Limb (tissue), 2 donors: ENCODE results near the gene ANKRD27.
"Not testable (repeated sequence)": the region's sequence is repeated elsewhere in the genome, so short reads cannot be mapped to it uniquely, and the experiment has no call there.

Experiments
- DNase-seq, 2 donors: peaks; one replicate each; pipeline ENCODE4 v3.0.0-alpha.2; 2016; ENCODE audit errors: extremely low spot score in 2 of 2

ANKRD27 gene

DNA sequence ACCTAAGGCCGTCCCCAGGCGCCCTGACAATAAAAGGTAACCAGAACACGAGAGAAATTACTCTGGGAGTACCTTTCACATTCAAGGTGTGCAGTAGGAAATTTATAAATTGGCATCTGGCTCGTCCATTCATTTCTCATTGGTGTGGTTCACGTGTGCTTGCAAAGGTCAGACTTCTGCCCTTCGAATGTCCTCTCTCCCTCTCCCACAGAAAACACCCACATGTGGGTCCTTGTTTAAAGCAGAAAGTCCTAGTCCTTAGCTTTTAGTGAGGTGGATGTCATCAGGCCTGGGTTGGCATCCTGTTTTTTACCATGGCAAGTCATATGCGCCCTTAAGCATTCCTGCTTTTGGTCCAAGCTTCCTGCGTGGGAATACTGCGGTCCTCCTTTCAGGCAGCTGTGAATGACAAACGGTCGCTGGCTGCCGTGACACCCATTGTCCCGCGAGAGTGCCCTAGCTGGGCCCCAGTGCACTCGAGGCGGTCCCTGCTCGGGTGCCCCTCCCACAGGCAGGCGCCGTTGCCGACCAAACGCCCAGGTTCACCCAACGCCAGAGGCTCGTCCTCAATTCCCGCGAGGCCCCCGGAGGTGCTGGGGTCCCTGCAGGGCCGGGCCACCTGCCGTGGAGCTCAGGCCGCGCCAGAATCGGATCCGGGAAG lies 16.4 kb upstream of the ANKRD27 start, which contains the start of gene NUDT19:
NUDT19 (plus strand) TSS at position 531 of the 661 bp plus-strand sequence. CDS start 140 bp downstream, outside the sequence.
- peak; percentile 54 to 82 for DNase-seq

DNA sequence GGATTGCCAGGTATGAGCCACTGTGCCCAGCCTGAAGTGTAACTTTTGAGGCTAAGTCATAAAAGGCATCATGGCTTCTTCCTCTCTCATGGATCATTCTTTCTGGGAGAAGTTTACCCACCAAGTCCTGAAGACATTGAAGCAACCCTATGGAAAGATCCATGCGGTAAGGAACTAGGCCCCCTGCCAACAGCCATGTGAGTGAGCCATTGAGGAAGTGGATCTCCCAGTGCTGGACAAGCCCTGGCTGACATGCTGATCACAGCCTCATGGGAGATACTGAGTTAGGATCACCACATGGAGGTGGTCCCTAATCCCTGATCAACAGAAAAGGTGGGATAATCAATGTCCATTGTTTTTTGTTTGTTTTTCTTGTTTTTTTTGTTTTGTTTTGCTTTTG lies 13.3 kb upstream of the ANKRD27 start:
- DNase-seq: no peak

DNA sequence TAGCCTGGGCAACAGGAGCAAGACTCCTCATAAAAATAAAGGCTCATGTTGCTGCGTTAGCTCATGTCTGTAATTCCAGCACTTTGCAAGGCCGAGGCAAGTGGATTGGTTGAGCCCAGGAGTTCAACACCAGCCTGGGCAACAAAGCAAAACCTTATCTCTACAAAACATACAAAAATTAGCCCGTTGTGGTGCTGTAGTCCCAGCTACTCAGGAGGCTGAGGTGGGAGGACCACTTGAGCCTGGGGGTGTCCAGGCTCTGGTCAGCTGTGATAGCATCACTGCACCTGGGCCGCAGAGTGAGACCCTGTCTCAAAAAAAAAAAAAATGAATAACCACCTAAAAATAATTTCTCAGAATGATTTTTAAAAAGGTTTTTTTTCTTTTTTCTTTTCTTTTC lies 12.7 kb upstream of the ANKRD27 start:
- no peak for DNase-seq

DNA sequence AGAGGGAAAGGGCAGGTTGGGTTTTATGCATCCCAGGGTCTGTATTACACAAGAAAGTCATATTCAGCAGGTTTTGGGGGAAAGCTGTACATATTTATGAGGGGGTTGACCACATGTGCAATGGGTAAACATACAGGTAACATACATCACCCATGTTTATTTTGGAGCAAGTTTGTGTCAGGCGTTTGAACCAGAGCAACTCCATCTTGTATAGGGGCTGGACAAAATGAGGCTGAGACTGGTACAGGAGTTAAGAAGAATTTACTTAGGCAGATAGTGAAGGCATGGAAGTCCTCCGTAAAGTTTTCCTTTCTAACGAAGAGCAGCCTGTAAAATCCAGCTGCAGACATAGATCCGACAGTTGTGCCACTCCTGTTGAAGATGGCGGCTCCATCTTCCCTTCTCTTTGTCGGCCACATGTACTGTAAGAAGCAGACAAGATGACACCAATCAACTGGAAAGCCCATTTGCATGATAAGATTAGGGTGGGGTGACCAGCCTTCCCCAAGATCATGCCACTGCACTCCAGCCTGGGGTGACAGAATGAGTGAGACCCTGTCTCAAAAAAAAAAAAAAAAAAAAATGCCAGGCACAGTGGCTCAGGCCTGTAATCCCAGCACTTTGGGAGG lies 12.0 kb upstream of the ANKRD27 start:
- DNase-seq: no peak

DNA sequence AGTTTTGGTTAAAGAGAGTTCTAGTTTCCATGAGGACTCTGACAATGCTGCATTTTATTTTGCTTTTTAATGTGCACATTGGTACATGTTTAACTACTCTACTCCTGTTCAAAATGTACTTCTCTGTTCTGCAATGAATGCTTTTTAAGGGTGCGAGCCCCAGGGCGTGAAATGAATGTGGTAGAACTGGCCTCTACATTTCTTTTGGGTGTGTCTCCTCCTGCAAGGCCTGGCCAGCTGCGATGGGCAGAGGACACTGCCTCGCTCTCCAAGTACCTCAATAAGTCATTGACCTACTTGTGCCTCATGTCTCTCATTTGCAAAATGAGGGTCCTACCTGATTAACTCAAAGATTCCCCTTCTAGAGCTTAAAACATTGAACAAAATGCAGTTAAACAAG lies 7.3 kb upstream of the ANKRD27 start:
- DNase-seq: no peak

- DNase-seq: no peak
Observed at GRCh38 chr19:32680986-32681385, 6.0 kb upstream of the ANKRD27 start.

DNA sequence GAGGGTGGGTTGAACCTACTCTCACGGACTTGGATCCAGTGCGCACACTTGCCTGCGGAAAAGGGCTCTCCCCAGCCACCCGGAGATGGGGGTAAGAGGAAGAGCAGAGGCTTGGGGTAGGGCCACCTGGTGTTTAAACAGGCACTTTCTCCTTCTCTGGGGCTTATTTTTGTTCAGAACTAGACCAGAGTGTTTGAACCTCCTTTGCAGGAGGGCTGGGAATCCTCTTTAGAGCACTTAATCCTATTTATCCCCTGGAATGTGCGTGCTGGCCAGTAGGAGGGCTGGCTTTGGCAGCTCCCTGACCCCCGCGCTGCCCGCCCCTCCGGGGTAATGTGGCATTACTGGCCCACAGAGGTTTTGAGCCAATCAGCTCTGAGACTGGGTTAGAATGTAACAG lies 2.7 kb upstream of the ANKRD27 start:
- DNase-seq: no peak

DNA sequence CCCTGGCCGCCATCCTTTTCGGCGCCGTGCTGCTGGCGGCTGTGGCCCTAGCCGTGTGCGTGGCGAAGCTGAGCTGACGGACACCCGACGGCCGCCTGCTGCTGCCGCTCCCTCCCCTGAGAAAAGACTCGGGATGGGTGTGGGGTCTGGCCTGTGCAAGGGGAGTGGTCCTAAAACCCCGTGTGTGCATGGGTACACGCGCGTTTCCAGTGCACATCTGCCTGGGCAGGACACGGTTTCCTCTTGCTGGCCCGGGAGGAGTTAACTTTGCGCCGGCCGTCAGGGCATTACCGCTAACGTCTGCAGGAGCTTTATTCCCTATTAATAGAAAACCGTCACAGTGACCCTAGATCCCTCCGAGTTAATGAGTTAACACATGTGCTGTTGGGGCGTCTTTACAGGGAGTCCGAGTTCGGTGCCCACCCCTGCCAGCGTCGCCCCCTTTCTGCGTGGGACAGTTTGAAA lies 1.9 kb upstream of the ANKRD27 start:
- DNase-seq: no peak

- peak in 1 of 2 donors; percentile 52 for DNase-seq
Observed at GRCh38 chr19:32676186-32676894, 1.4 kb upstream of the ANKRD27 start.

GRCh38 chr19:32675720-32676185 lies 773 bp upstream of the ANKRD27 start, which contains the start of gene RGS9BP:
RGS9BP (plus strand) TSS chr19:32675848; CDS start chr19:32676264, 416 bp downstream.
- peak; percentile 36 to 74 for DNase-seq

GRCh38 chr19:32674153-32674930 lies 638 bp downstream of the ANKRD27 start:
- no peak for DNase-seq

- DNase-seq: no peak
Observed at GRCh38 chr19:32673573-32673972, 1.4 kb downstream of the ANKRD27 start.

- DNase-seq: no peak
Observed at GRCh38 chr19:32672841-32673240, 2.1 kb downstream of the ANKRD27 start.

DNA sequence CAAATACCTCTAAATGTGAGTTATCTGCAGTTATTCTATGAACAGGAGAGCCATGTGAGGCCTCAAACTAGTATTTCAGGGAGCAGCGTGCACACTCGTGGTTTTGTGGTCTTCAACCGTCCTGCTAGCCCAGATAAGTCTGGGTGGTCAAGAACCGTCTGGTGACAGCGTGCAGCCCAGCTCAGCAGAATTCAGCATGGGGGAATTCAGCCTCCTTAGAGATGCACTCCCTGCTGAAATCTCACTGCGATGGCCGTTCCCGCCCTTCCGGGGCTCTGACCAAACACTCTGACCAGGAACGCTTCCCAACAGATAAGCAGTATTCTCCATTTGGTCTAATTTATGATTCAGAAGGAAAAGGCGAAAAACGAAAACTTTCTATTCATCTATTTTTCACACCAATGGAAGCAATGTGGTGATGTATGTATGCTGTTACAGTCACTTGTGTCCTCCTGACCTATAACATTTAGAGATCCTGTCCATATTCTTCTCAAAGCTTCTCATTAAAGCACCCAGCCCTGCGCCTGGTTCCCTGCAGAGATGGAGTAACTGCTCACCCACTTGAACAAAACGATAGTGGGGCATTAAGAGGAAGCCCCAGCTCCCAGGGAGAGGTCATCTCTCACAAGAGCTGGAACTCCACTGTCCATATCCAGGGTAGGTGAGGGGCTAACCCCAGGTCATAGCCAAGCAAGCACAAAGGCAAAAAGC lies 2.9 kb downstream of the ANKRD27 start:
- DNase-seq: no peak

GRCh38 chr19:32669310-32669709 lies 5.7 kb downstream of the ANKRD27 start:
- no peak for DNase-seq

GRCh38 chr19:32666084-32666483 lies 8.9 kb downstream of the ANKRD27 start:
- no peak for DNase-seq

DNA sequence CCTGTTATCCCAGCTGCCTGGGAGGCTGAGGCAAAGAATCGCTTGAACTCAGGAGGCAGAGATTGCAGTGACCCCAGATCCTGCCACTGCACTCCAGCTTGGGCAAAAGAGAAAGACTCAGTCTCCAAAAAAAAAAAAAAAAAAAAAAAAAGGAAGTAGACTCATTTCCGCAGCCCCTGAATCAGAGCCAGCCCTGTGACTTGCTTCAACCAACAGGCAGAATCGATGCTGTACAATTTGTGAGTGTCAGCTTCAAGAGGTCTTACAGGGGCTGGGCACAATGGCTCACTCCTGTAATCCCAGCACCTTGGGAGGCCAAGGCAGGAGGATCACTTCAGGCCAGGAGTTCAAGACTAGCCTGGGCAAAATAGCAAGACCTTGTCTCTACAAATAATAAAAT lies 12.8 kb downstream of the ANKRD27 start:
- no peak for DNase-seq

- DNase-seq: no peak
Observed at GRCh38 chr19:32661318-32661717, 13.7 kb downstream of the ANKRD27 start.

DNA sequence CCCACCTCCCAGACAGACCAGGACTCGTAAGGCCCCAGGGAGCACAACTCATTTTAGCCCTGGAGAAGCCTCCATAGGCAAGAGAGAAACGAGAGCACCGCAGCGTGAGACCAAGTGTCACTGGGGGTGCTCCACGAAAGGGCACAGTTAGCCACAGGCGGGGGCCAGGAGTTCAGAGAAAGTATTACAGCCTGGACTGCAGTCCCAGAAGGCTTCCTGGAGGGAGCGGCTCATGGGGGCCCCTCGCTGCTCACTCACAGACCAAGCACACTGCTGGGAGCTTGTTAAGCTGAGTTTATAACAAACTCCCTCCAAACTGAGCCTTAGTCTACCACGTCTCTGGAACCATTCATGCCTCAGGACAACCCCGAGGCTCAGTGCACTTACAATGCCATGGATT lies 16.5 kb downstream of the ANKRD27 start:
- no peak for DNase-seq

GRCh38 chr19:32658075-32658474 lies 16.9 kb downstream of the ANKRD27 start:
- DNase-seq: no peak

DNA sequence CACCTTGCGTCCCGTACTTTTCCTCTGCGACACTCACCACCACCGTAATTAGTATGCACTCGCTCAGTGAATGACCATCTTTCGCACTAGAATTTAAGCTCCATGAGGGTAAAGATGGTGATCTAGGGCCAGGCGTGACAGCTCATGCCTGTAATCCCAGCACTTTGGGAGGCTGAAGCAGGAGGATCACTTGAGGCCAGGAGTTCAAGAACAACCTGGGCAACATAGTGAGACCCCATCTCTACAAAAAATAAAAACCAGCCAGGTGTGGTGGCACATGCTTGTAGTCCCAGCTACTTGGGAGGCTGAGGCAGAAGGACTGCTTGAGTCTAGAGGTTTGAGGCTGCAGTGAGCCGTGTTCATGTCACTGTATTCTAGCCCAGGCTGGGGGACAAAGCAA lies 18.6 kb downstream of the ANKRD27 start:
- DNase-seq: not testable (repeated sequence)
